GM18519 (cell line): ENCODE results near the gene ATG16L1.

Experiments used
- ATAC-seq: cut with Tn5 transposase; IDR thresholded peaks from one replicate; pipeline ENCODE4 v1.9.1; 2021; ENCODE audit warnings: mild to moderate bottlenecking, moderate library complexity; ENCODE audit not compliant: unreplicated experiment, low FRiP score

Gene ATG16L1

DNA sequence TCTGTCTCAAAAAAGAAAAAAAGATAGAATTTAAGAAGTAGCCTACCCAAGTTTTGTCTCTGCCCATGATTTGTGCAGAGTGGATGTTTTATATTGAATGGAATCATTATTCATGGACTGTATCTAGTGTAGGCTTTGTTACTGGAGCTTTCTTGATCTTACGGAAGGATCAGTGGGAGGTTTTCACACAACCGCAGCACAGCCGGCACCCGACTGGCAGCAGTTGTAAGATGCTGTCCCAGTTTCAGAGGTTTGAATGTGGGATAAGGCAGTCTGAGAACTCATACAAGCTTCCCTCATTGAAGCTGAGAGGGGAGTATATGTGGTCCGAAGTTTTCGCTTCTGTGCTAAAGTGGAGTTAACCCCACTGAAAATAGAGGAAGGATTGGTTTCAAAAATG lies 36.4 kb downstream of the ATG16L1 start:
- ATAC-seq, result no peak

DNA sequence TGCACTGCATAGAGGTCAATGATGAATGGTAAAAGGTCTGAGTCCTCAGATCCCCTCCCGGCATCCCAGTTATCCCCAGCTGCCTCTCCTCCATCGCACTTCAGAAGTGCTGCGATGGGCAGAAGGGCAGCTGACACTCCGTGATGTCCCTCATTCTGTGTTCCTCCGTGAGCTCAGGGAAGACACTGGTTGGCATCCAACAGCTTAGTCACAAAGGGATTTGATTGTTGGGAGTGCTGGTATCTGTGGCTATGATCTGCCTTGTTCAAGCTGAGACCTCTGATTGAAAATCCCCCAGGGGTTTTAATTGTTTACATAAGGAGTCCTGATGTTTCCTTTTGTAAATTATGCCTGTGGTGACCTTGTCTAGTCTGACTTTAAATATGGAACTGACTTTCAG lies 37.2 kb downstream of the ATG16L1 start:
- ATAC-seq, result no peak

GRCh38 chr2:233289648-233290047 lies 38.2 kb downstream of the ATG16L1 start:
- ATAC-seq, result no peak

GRCh38 chr2:233290051-233290845 lies 38.8 kb downstream of the ATG16L1 start:
- no peak for ATAC-seq

- ATAC-seq, result no peak
Measured at GRCh38 chr2:233295891-233296290, 44.4 kb downstream of the ATG16L1 start.

DNA sequence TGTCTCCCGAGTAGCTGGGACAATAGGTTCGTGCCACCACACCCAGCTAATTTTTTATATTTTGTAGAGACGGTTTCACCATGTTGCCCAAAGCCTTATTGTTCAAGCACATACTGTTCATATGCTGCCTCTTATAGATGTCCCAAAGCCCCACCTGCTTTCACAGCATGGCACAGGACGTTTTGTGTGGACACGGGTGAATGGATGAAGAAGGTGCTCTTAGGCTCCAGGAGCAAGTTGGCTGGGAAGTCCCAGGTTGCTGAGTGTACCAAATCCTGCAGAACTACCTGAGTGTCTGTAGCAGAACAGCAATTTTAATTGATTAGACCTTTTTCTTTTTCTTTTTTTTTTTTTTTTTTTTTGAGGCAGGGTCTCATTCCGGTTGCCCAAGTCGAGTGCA lies 45.6 kb downstream of the ATG16L1 start:
- no peak for ATAC-seq

GRCh38 chr2:233300401-233300800 lies 48.9 kb downstream of the ATG16L1 start:
- no peak for ATAC-seq

GRCh38 chr2:233301248-233301647 lies 49.8 kb downstream of the ATG16L1 start:
- ATAC-seq, result no peak

DNA sequence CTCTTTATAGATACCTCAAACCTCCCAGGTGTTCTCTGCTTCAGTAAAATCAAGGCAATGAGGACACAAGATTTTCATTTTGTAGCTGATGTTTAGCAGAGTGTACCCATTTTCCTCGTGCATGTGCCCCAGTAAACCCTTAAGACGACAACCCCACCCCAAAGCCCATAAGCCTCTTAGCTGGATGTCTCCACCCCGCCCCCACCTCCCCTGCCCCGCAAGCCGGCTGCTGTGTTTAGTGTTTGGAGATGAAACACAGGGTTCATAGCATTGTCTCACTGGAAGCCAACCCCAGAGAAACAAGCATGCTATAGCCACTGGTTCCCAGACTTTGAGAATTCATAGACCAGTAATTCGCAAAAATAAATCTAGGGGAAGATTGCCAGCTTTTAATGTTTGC lies 50.3 kb downstream of the ATG16L1 start:
- ATAC-seq, result no peak

GRCh38 chr2:233303252-233303651 lies 51.8 kb downstream of the ATG16L1 start:
- no peak for ATAC-seq

- no peak for ATAC-seq
Measured at GRCh38 chr2:233307565-233307964, 56.1 kb downstream of the ATG16L1 start, which contains the start of gene SAG. Gene SAG (plus strand): TSS chr2:233307816. CDS start chr2:233309190, 1,374 bp downstream.

- no peak for ATAC-seq
Measured at GRCh38 chr2:233311241-233311926, 59.9 kb downstream of the ATG16L1 start.

GRCh38 chr2:233312874-233313273 lies 61.4 kb downstream of the ATG16L1 start:
- ATAC-seq, result no peak

- no peak for ATAC-seq
Measured at GRCh38 chr2:233314180-233314925, 62.9 kb downstream of the ATG16L1 start.

- ATAC-seq, result no peak
Measured at GRCh38 chr2:233317196-233317943, 65.9 kb downstream of the ATG16L1 start.

- no peak for ATAC-seq
Measured at GRCh38 chr2:233319256-233319655, 67.8 kb downstream of the ATG16L1 start.

DNA sequence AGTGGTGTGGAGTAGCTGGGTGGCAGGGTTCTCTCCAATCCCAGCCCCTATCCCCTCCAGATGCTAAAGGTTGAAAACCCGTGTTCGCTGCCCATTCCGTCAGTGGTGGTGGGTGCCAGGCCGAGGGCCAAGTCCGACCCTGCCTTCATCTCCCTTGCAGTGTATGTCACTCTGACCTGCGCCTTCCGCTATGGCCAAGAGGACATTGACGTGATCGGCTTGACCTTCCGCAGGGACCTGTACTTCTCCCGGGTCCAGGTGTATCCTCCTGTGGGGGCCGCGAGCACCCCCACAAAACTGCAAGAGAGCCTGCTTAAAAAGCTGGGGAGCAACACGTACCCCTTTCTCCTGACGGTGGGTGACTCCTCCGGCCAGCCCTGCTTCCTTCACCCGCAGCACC lies 69.0 kb downstream of the ATG16L1 start:
- ATAC-seq, result no peak

GRCh38 chr2:233321166-233321565 lies 69.7 kb downstream of the ATG16L1 start:
- no peak for ATAC-seq

DNA sequence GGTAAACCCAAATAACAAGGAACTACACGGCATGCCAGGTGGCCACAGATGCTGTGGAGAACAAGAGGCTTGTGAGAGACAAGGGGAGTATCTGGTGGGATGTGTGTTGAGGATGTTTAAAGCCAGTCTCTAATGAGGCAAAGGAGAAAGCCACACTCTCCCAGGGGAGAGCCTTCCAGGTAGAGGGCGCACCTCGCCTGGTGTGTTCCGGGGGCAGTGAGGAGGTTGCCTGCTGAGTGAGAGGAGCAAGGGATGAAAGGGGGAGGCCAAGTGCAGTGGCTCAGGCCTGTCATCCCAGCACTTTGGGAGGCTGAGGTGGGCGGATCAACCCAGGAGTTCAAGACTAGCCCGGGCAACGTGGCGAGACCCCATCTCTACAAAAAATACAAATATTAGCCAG lies 72.4 kb downstream of the ATG16L1 start:
- ATAC-seq, result no peak

DNA sequence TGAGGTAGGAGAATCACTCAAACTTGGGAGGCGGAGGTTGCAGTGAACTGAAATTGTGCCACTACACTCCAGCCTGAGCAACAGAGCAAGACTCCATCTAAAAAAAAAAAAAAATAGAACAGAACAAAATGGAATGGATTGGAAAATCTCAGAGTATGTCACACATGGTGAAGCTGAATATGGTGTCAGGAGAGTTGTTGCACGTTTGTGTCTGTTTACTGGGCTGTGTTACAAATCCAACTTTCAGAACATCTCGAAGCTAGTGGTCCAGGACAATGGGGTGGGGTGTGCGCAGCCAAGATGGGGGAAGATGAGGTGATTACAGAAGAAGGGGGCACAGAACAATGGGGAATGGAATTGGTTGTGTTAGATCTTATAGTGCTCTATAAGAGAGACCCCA lies 73.8 kb downstream of the ATG16L1 start:
- ATAC-seq, result no peak

DNA sequence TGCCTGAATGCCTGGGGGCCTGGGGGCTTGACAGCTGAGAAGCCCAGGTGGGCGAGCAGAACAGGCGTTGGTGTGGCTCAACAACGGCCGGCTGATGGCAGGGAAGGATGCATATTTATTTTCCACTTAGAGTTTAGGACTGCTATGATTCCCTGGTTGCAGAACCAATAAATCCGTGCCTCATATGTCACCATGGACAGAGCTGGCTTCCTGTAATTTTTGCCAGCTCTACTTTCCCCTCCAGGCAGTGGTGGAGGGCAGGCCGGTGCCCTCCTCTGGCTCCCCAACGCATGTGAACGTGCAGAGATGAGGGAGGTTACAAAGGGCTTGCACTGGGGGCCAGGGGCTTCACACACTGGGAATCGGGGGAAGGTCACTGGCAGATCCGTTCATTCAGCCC lies 74.3 kb downstream of the ATG16L1 start:
- ATAC-seq, result no peak
